Left cardiac atrium (tissue), 4 donors: ENCODE measurements around the gene SCG5. TPM values are rescaled to one million over a fixed set of nuclear protein-coding genes. Genes with fewer than 3 reads are reported as not detected.

Experiments used
- ATAC-seq, 2 donors: fragments of 200-7000 bp; cut with Tn5 transposase; one replicate each; pipeline ENCODE4 v1.9.1; 2020; ENCODE audit warnings: mild to moderate bottlenecking in 2 of 2, moderate library complexity in 2 of 2
- DNase-seq: peaks from one replicate; pipeline ENCODE4 v3.0.0-alpha.2; 2020
- intact Hi-C, 2 donors: fragments of 100-400 bp; cut with DNase I; formaldehyde crosslinking; loops; one replicate each; pipeline versions ENCODE4 v1.14.1 to v1.15.1; 2022 to 2023
- total RNA-seq, 2 donors: library from RNA; stranded (reverse); fragmentation: NEBNext Ultra II Directional; extraction: Animal tissue kit (Norgen Biotek cat#: 25700); gene quantifications; one replicate each; pipeline ENCODE4 v1.2.1, GENCODE V29; 2021
- donor health status: DM: no; HTN: yes; CAD: no.
- donor health status: DM: no; HTN: yes; CAD: no; lungs with severe emphysema.
- donor health status: DM: yes; HTN: yes; CAD: no.
- donor health status: Dilated cardiomyopathy.

Gene SCG5
- total RNA-seq, 2 donors from 2014 or later, result 0.73 to 0.91 TPM

DNA sequence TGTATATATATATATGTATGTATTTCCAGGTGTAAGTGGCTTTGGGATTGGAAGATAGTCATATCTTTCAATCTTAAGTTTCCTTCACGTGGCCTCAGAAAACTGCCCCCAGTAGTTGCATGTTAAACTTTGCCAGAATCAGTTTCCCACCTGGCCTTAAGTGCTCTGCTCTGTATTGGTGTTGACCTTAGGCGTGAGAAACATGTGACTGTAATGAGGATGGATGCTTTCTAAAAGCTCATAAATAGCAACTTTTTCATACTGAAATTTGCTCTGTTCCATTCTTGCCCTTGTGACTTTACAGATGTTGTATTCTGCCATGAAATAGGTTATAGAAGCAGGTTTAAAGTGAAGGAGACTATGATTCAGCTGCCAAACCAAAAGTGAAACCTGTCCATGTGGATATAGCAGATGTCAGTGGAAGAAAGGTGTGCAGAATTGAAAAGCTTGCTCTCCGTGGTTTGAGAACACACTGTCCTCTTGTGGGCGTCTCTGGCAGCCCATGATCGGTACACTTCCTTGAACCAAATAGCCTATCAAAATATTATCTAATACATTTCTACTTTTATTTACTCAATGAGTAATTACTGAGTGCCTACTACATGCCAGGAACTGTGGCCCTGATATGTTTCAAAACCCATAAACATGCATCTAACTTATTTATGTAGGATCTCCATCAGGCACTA lies 15.8 kb downstream of the SCG5 start:
- intact Hi-C loops, result no loop called here
- ATAC-seq, result peak in 1 of 2 donors; percentile 51
- no peak for DNase-seq

DNA sequence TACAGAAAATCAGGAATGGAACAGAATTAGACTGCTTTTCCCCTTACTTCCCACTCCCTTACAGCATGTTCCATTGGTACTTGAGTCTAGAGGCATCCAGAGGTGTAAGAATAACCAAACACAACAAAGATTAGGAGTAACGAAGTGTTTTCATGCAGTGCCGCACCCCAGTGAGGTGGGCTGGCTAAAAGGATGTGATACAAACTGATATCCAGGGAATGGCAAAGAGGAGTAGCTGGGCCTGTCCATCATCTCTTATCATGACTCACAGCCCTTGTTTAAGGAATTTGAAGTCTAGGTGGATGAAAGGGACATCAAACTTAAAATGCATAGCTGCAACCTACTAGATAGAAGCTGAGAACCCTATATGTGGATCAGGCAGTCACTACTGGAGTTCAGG lies 16.4 kb downstream of the SCG5 start:
- ATAC-seq (no peak), DNase-seq (no peak)
- intact Hi-C loops, result no loop called here

DNA sequence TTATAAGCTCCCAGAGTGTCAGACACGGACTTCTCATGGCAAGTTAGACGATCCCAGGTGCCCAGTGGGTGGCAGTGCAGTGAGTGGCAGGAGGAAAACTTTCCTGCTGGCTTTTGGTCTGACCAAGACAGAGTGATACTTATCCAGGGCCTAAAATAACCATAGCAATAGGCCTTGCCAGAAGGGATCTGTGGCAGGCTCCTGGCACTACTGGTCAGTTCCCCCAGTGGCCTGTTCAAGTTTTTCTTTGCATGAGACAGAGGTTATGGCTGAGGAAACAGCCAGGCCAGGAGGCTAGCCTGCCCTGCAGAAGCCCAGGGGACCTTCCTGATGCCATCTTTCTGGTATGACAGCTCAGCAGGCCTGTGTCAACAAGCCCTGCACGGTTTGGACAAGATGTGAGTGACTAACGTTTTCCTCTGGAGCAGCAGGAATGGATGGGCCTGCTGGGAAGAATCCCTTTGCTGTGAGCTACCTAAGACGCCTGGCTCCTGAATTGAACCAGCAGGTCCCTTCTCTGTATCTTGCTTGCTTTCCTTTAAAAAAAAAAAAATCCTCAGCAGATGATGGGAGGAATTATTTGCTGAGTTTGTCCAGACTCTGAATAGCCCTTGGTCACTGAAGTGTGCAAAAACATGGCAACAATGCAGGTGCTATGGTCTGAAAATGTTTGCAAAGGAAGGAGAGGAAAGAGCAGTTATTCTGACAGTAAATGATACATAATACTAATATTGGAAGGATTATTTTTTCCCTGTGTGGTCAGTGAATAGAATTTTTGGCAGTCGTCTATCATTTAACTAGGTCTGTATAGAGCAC lies 18.0 kb downstream of the SCG5 start:
- ATAC-seq, result no peak
- intact Hi-C loops, result loop anchor here (5.0 to 10.0 kb wide), 2 partner anchors 295 to 333 kb away; no protein-coding TSS in a partner anchor
- no peak for DNase-seq

- DNase-seq, result no peak
- ATAC-seq, result no peak
- intact Hi-C loops, result loop anchor here (2.0 to 10.0 kb wide), 4 partner anchors 291 to 1037 kb away; no protein-coding TSS in a partner anchor
Measured at GRCh38 chr15:32663671-32664070, 22.2 kb downstream of the SCG5 start.

DNA sequence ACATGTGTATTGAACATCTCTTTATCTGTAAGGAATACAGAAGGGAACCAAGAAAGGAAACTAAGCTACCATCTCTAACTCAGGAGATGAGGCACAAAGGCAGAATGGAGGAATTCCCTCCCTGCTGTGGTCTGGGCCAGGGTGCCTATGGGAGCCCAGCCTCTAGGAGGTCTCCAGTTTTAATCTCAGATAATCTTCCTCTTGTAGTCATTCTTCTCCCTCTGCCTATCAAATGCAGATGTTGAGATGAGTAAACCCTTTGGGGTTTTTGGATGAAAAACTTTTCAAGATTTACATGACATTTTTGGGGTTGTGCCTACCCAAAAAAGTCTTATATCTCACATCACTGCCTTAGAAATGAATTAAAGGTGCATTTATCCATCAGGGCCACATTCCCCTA lies 23.3 kb downstream of the SCG5 start:
- no peak for DNase-seq
- intact Hi-C loops, result loop anchor here (5.0 to 10.0 kb wide), 2 partner anchors 290 to 328 kb away; no protein-coding TSS in a partner anchor

DNA sequence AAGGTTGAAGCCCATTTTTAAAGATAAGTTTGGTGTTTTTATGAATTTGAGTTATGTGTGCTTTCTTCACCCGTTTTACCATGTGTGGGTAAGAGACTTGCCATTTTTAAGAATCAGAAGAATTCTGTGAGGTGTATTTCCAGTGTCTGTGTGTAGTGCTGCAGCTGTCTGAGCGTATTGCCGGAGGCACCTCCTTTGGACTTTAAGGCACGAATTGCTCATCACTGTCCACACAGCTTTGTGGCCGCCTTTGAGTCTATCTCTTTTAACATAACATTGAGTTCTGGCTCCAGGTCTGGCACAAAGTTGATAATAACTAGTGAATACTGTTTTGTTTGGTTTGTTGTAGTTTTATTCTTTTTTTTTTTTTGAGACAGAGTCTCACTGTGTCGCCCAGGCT lies 25.8 kb downstream of the SCG5 start:
- DNase-seq (no peak), ATAC-seq (no peak)
- intact Hi-C loops, result loop anchor here in 1 of 2 donors (10.0 kb wide), 1 partner anchor 287 kb away; no protein-coding TSS in a partner anchor

More for the DNA sequence above, 23.3 kb downstream of the SCG5 start:
- ATAC-seq, result no peak

GRCh38 chr15:32668942-32669341 lies 27.4 kb downstream of the SCG5 start:
- intact Hi-C loops, result loop anchor here in 1 of 2 donors (10.0 kb wide), 1 partner anchor 286 kb away; no protein-coding TSS in a partner anchor
- DNase-seq (no peak), ATAC-seq (no peak)

DNA sequence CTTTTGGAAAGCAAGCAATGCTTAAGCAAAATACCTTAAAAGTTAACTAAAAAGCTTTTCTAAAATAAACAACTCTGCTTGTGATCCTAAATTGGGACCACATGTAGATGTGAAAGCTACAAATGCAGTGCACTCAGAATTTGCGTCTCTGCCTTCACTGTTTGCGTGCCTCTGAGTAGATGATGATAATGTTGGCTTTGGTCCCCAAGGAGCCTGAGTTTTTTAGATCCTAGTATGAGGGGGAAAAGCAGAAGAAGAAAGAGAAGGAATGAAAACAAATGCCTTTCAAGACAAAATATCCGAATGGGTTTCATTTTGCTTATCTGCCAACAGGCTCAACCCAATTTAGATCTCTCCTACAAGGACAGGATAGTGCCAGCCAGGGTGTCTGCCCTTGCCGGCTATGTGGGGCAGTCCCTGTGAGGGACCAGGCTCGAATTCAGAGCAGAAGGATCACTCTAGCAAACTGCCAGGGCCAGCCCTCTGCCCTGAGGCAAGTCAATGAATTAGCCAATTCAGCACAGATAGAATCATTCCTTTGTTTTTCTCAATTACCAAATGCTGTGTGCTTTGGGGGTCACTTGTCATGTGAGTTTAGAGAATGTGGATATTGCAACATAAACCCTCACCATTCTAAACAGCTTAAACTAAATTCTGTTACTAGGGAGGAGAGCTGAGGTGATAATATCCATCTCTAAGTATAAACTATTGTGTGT lies 28.5 kb downstream of the SCG5 start:
- intact Hi-C loops, result loop anchor here in 1 of 2 donors (10.0 kb wide), 1 partner anchor 285 kb away; no protein-coding TSS in a partner anchor
- no peak for DNase-seq
- peak; percentile 45 to 71 for ATAC-seq

DNA sequence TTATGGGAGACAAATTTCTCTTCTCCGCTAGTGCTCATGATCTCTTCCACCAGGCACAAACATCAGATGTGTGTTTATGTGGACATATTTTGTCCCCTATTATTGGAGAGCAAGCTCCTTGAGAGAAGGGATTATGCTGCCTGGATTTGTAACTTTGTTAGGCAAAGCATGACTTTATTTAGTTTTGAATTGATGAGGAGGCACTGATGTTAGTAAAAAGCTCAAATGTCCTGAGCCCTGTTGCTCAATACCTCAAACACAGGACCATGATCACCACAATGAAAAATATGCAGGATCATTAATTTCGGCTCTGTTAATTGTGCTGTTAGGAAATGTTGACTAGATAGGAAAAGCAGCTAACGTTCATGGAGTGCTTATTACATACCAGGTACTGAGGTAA lies 29.1 kb downstream of the SCG5 start:
- ATAC-seq, result no peak
- DNase-seq, result no peak
- intact Hi-C loops, result no loop called here

- intact Hi-C loops, result no loop called here
- DNase-seq (no peak), ATAC-seq (no peak)
Measured at GRCh38 chr15:32671339-32672325, 30.1 kb downstream of the SCG5 start.

GRCh38 chr15:32674681-32675080 lies 33.2 kb downstream of the SCG5 start:
- DNase-seq, result no peak
- intact Hi-C loops, result no loop called here

DNA sequence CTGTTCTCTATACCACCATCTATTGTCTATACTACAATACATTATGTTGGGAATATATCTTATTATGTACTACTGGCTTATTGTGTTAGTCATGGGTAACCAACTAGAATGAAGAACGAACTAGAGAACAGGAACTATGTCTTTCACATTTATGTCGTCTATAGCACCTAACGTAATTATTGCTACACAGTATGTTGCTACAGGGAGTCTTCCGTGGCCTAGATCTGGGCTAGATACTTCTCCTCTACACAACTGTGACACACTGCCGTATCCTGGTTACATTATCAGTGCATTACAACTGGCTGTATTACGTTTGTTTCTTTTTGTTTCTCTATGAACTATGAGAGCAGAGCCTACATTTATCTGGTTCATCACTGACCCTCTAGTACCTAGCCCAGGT lies 34.0 kb downstream of the SCG5 start:
- intact Hi-C loops, result no loop called here
- ATAC-seq (no peak), DNase-seq (no peak)

More at GRCh38 chr15:32674681-32675080, 33.2 kb downstream of the SCG5 start:
- ATAC-seq, result no peak

- no peak for DNase-seq
- ATAC-seq, result no peak
- intact Hi-C loops, result no loop called here
Measured at GRCh38 chr15:32676169-32676568, 34.7 kb downstream of the SCG5 start.

- intact Hi-C loops, result no loop called here
- DNase-seq (no peak), ATAC-seq (no peak)
Measured at GRCh38 chr15:32677238-32677750, 35.8 kb downstream of the SCG5 start.

DNA sequence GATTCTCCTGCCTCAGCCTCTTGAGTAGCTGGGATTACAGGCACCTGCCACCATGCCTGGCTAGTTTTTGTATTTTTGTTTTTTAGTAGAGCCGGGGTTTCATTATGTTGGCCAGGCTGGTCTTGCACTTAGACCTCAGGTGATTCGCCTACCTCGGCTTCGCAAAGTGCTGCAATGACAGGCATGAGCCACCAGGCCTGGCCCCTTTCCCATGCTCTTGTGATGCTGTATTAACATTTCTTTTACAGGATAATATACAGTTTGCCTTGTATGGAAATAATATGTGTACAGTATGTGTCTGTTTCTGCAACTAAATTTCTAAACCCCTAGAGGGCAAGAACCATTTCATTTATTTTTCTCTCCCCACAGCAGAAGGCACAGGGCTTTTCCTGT lies 37.8 kb downstream of the SCG5 start:
- intact Hi-C loops, result no loop called here
- DNase-seq, result no peak
- no peak for ATAC-seq

GRCh38 chr15:32682569-32682968 lies 41.1 kb downstream of the SCG5 start:
- DNase-seq (no peak), ATAC-seq (peak in 1 of 2 donors; percentile 57)
- intact Hi-C loops, result no loop called here

- DNase-seq (no peak), ATAC-seq (no peak)
- intact Hi-C loops, result no loop called here
Measured at GRCh38 chr15:32682977-32683630, 41.6 kb downstream of the SCG5 start.
